ENCODE measurements around the gene C1orf146.
A peak's percentile ranks its signal among the peaks of the same experiment; 100 is the strongest.

The C1orf146 gene

DNA sequence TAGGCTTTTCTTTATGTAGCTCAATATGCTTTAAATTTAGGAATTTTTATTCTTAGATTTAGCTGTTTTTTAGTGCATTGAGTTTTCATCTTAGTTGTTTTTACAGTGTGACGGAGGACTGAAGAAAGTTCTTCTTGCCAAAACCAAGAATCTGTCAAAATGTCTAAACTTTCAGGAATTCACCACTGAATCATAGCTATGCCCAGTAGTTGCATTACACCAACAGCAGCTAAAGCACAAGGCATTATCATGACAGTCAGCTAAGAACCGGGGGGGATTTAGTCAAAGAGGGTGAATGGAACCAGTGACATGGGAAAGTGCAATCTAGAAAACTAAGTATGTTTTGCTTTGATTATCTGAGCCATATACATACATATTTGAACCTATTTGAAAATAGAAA, 6.5 kb upstream of the C1orf146 start:
- TF ChIP-seq, protein P1, sequence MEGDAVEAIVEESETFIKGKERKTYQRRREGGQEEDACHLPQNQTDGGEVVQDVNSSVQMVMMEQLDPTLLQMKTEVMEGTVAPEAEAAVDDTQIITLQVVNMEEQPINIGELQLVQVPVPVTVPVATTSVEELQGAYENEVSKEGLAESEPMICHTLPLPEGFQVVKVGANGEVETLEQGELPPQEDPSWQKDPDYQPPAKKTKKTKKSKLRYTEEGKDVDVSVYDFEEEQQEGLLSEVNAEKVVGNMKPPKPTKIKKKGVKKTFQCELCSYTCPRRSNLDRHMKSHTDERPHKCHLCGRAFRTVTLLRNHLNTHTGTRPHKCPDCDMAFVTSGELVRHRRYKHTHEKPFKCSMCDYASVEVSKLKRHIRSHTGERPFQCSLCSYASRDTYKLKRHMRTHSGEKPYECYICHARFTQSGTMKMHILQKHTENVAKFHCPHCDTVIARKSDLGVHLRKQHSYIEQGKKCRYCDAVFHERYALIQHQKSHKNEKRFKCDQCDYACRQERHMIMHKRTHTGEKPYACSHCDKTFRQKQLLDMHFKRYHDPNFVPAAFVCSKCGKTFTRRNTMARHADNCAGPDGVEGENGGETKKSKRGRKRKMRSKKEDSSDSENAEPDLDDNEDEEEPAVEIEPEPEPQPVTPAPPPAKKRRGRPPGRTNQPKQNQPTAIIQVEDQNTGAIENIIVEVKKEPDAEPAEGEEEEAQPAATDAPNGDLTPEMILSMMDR (IDR thresholded peaks at IDR 0.05; ENCODE audit: insufficient read depth, low read length, missing control alignments), result no peak
- DNase-seq (ENCODE audit: low read depth, low spot score), result peak; percentile 58
- CTCF ChIA-PET, result interaction anchor here (0.8 kb wide), 1 partner anchor 69 kb away, joined by 4 read pairs; no protein-coding TSS in a partner anchor
- H3K4me3 ChIP-seq (ENCODE audit: low read depth, low read length), result no peak overlapping the region
- POLR2A ChIA-PET, result interaction anchor here (0.5 kb wide), 1 partner anchor 68 kb away, joined by 5 read pairs; no protein-coding TSS in a partner anchor

DNA sequence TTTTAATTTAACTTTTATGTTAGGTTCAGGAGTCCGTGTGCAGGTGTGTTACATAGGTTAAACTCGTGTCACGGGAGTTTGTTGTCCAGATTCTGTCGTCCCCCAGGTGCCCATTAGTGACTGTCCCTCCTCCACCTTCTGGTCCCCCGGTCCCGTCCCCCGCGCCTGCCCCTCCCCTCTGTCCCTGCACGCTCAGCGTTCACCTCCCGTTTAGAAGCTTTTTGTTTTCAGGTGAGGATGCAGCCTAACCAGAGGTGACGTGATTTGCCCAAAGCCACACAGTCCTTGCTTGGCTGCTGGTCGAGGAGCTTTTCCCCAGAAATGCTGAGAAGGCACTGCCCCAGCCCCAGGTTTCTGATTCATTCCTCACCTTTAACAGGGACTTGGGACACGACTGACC, 844 bp downstream of the C1orf146 start:
- ChIA-PET CTCF (interaction anchor here (0.6 kb wide), 1 partner anchor 18 kb away, joined by 3 read pairs; no protein-coding TSS in a partner anchor), POLR2A (no interaction called here)
- DNase-seq (ENCODE audit: low read depth, low spot score), result no peak
- H3K4me3 ChIP-seq (ENCODE audit: low read depth, low read length), result no peak overlapping the region
- TF ChIP-seq, protein P1 (IDR thresholded peaks at IDR 0.05; ENCODE audit: insufficient read depth, low read length, missing control alignments), result no peak

GRCh38 chr1:92219028-92219427, 1.3 kb downstream of the C1orf146 start:
- TF ChIP-seq, protein P1 (IDR thresholded peaks at IDR 0.05; ENCODE audit: insufficient read depth, low read length, missing control alignments), result no peak
- ChIA-PET POLR2A (no interaction called here), CTCF (interaction anchor here (0.6 kb wide), 1 partner anchor 19 kb away, joined by 3 read pairs; no protein-coding TSS in a partner anchor)
- H3K4me3 ChIP-seq (ENCODE audit: low read depth, low read length), result no peak overlapping the region
- no peak for DNase-seq (ENCODE audit: low read depth, low spot score)

DNA sequence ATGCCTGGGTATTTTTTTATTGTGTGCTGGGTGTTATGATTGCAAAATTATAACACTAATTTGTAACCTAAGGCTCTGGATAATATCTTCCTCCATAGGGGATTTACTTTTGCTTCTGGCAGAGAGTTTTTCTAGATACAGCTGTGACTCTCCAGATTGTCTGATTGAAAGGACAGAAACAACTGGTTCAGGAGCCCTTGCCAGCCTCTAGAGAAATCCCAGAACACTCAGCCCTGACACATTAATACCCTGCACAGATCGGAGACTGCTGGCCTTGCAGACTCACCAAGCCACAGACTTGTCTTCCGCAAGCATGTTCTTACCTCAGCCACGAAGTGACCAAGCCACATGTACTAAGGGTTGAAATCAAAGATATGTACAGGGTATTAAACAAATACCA, 10.7 kb downstream of the C1orf146 start:
- TF ChIP-seq, protein P1 (IDR thresholded peaks at IDR 0.05; ENCODE audit: insufficient read depth, low read length, missing control alignments), result no peak
- ChIA-PET POLR2A (no interaction called here), CTCF (no interaction called here)
- no peak for DNase-seq (ENCODE audit: low read depth, low spot score)
- H3K4me3 ChIP-seq (ENCODE audit: low read depth, low read length), result no peak overlapping the region

DNA sequence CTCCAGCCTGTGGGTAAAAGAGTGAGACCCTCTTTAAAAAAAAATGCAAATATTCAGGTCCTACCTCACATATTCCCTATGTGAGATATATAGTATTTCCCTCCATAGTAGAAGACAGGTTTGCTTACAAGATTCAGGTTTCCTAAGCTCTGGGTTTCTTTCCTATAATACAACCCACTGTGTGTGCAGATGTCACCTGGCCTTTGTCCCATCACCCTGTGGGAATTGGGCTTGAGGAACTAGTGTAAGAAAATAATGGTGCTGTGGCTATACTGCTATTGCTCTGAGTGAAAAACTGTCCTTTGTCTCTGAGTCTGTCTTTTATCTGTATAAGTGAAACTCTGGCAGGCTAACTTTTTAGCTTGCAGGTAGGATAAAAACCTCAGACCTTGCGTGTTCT, 13.0 kb downstream of the C1orf146 start:
- H3K4me3 ChIP-seq (ENCODE audit: low read depth, low read length), result no peak overlapping the region
- DNase-seq (ENCODE audit: low read depth, low spot score), result no peak
- ChIA-PET POLR2A (no interaction called here), CTCF (no interaction called here)
- TF ChIP-seq, protein P1 (IDR thresholded peaks at IDR 0.05; ENCODE audit: insufficient read depth, low read length, missing control alignments), result no peak

DNA sequence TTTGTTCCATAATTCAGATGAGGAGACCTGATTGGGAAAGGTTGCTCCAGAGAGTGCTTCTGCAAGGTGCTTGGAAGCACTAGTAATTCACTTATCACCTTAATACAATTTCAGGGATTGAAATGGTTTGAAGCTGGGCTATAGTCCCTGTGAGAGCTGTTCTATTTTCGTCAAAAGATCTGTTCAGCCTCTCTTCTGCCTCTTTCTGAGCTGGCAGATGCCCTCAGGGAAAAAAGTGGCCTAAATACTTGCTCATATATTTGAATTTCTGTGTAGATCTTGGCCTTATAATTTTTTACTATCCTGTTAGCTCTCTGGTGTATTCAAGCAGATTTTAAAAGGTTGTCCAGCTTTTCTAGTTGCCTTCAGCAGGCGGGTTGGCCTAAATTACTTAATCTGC, 22.3 kb downstream of the C1orf146 start:
- TF ChIP-seq, protein P1 (IDR thresholded peaks at IDR 0.05; ENCODE audit: insufficient read depth, low read length, missing control alignments), result no peak
- no peak overlapping the region for H3K4me3 ChIP-seq (ENCODE audit: low read depth, low read length)
- ChIA-PET POLR2A (no interaction called here), CTCF (no interaction called here)
- DNase-seq (ENCODE audit: low read depth, low spot score), result no peak

All from AG04449 (cell line).